Osteoblast (primary cell): ENCODE data around the gene UGT1A3. TPM values are rescaled to one million over a fixed set of nuclear protein-coding genes. Genes with fewer than 3 reads are reported as not detected.

Experiments
- DNase-seq: peaks from one replicate; pipeline ENCODE4 v3.0.0; 2011; ENCODE audit warnings: low spot score, mixed read lengths; ENCODE audit not compliant: insufficient read length; ENCODE audit errors: missing footprints
- H2AFZ ChIP-seq: 2 replicates; pipeline ENCODE4 v1.6.0; 2011; ENCODE audit warnings: mild to moderate bottlenecking, low read length
- H3K27ac ChIP-seq: 2 replicates; pipeline ENCODE4 v1.5.1; 2011; ENCODE audit warnings: mild to moderate bottlenecking, low read depth, low read length, moderate library complexity
- H3K27me3 ChIP-seq: 2 replicates; pipeline ENCODE4 v1.6.0; 2012; ENCODE audit warnings: mild to moderate bottlenecking, control low read depth, inconsistent platforms, low read length, moderate library complexity; ENCODE audit not compliant: insufficient read depth
- H3K36me3 ChIP-seq: 2 replicates; pipeline ENCODE4 v1.5.1; 2011; ENCODE audit warnings: mild to moderate bottlenecking, low read length, control low read depth, moderate library complexity; ENCODE audit not compliant: insufficient read depth
- H3K4me1 ChIP-seq: 2 replicates; pipeline ENCODE4 v1.5.1; 2011; ENCODE audit warnings: mild to moderate bottlenecking, low read length, control low read depth, moderate library complexity; ENCODE audit not compliant: insufficient read depth
- H3K4me2 ChIP-seq: 2 replicates; pipeline ENCODE4 v1.6.0; 2011; ENCODE audit warnings: mild to moderate bottlenecking, low read length; ENCODE audit not compliant: insufficient read depth
- H3K4me3 ChIP-seq: fragments of 200-600 bp; sonication (generic); 3 replicates; pipeline ENCODE4 v1.5.1; 2012; ENCODE audit warnings: mild to moderate bottlenecking, low read length, inconsistent platforms; ENCODE audit not compliant: insufficient read depth
- H3K79me2 ChIP-seq: 2 replicates; pipeline ENCODE4 v1.6.0; 2012; ENCODE audit warnings: mild to moderate bottlenecking, low read length, control low read depth, inconsistent platforms; ENCODE audit not compliant: insufficient read depth
- H3K9me3 ChIP-seq: 2 replicates; pipeline ENCODE4 v1.5.1; 2011; ENCODE audit warnings: low read depth, low read length, control low read depth
- H4K20me1 ChIP-seq: 2 replicates; pipeline ENCODE4 v1.6.0; 2012; ENCODE audit warnings: mild to moderate bottlenecking, low read length, control low read depth; ENCODE audit not compliant: insufficient read depth
- CTCF ChIP-seq: IDR thresholded peaks from 2 replicates; pipeline ENCODE4 v1.5.1; 2011; ENCODE audit warnings: mild to moderate bottlenecking, low read depth, low read length, moderate library complexity; ENCODE audit errors: extremely low read depth
- total RNA-seq: library from RNA; depleted of rRNA; stranded (reverse); fragments of >200 nt; gene quantifications from 2 replicates; pipeline ENCODE4 v1.2.3, GENCODE V29; 2012

The UGT1A3 gene
- total RNA-seq, result not detected in 2 replicates

GRCh38 chr2:233728723-233729301 is at the start of gene UGT1A3:
Gene UGT1A3, plus strand, starts transcription at chr2:233729042. Its CDS starts 85 bp downstream, at chr2:233729127.
- DNase-seq, result no peak
- Histone ChIP-seq H3K9me3 (no peaks in the 10 kb centered on the region), H3K4me3 (no peak within 1 kb of the TSS), H3K79me2 (no peaks in the 10 kb centered on the region), H3K27me3 (peaks cover 7% of the 10 kb centered on the region), H3K36me3 (no peaks in the 10 kb centered on the region), H2AFZ (no peak within 1 kb of the TSS), H3K4me2 (no peak within 1 kb of the TSS), H4K20me1 (no peaks in the 10 kb centered on the region), H3K4me1 (no peaks in the 10 kb centered on the region), H3K27ac (no peak within 1 kb of the TSS)
- no peak for TF ChIP-seq CTCF

- Histone ChIP-seq H2AFZ (no peak overlapping the region), H3K4me3 (no peak overlapping the region), H4K20me1 (no peaks in the 10 kb centered on the region), H3K27ac (no peak overlapping the region), H3K4me1 (no peaks in the 10 kb centered on the region), H3K9me3 (no peaks in the 10 kb centered on the region), H3K79me2 (no peaks in the 10 kb centered on the region), H3K36me3 (no peaks in the 10 kb centered on the region), H3K4me2 (no peak overlapping the region), H3K27me3 (no peaks in the 10 kb centered on the region)
- no peak for DNase-seq
- TF ChIP-seq CTCF, result no peak
These were observed 49.6 kb upstream of the UGT1A3 start for GRCh38 chr2:233679196-233679595.

- Histone ChIP-seq H3K27ac (no peak overlapping the region), H4K20me1 (no peaks in the 10 kb centered on the region), H3K36me3 (no peaks in the 10 kb centered on the region), H3K4me3 (no peak overlapping the region), H2AFZ (no peak overlapping the region), H3K4me1 (no peaks in the 10 kb centered on the region), H3K79me2 (no peaks in the 10 kb centered on the region), H3K9me3 (no peaks in the 10 kb centered on the region), H3K4me2 (no peak overlapping the region), H3K27me3 (no peaks in the 10 kb centered on the region)
- DNase-seq, result no peak
- TF ChIP-seq CTCF, result no peak
These were observed 48.3 kb upstream of the UGT1A3 start for GRCh38 chr2:233680361-233681045.

- Histone ChIP-seq H3K27me3 (no peaks in the 10 kb centered on the region), H3K36me3 (no peaks in the 10 kb centered on the region), H4K20me1 (no peaks in the 10 kb centered on the region), H3K79me2 (no peaks in the 10 kb centered on the region), H3K4me1 (no peaks in the 10 kb centered on the region), H3K4me2 (no peak within 1 kb of the TSS), H3K9me3 (no peaks in the 10 kb centered on the region), H2AFZ (no peak within 1 kb of the TSS), H3K4me3 (no peak within 1 kb of the TSS), H3K27ac (no peak within 1 kb of the TSS)
- no peak for DNase-seq
- TF ChIP-seq CTCF, result no peak
These were observed 47.2 kb upstream of the UGT1A3 start, which contains the start of gene UGT1A7 for GRCh38 chr2:233681521-233682099. Gene UGT1A7, plus strand, starts transcription at chr2:233681901. Its CDS starts 37 bp downstream, at chr2:233681938.
